Activated CD4-positive, alpha-beta T cell treated with anti-CD3 and anti-CD28 coated beads for 36 hours (primary cell): ENCODE results near the gene TIMM21. TPM values are rescaled to one million over a fixed set of nuclear protein-coding genes. Genes with fewer than 3 reads are reported as not detected.

Experiments used
- ATAC-seq: fragments of 200-7000 bp; cut with Tn5 transposase; one replicate; pipeline ENCODE4 v1.10.0; 2021; ENCODE audit warnings: mild to moderate bottlenecking, moderate library complexity
- CTCF ChIA-PET: fragments of 350-600 bp; sonication (Branson Sonifier 250); formaldehyde crosslinking; loops from one replicate; lab custom pipeline; 2021; ENCODE audit warnings: antibody characterized with exemption; lab: Charles Lee
- POLR2A ChIA-PET: fragments of 350-600 bp; sonication (Branson Sonifier 250); formaldehyde crosslinking; loops from one replicate; lab custom pipeline; 2021; ENCODE audit warnings: antibody characterized with exemption, inconsistent platforms; lab: Charles Lee
- DNase-seq: peaks from one replicate; pipeline ENCODE4 v3.0.0-alpha.2; 2020
- H3K27ac Mint-ChIP-seq: one replicate; pipeline ENCODE4 v1.8.0; 2021; ENCODE audit warnings: mixed read lengths
- H3K27me3 Mint-ChIP-seq: one replicate; pipeline ENCODE4 v1.8.0; 2021; ENCODE audit warnings: mixed read lengths
- H3K36me3 Mint-ChIP-seq: one replicate; pipeline ENCODE4 v1.8.0; 2021; ENCODE audit warnings: low read depth, mixed read lengths
- H3K4me1 Mint-ChIP-seq: one replicate; pipeline ENCODE4 v1.8.0; 2021; ENCODE audit warnings: mixed read lengths
- H3K4me3 Mint-ChIP-seq: one replicate; pipeline ENCODE4 v1.8.0; 2021; ENCODE audit warnings: mild to moderate bottlenecking, moderate library complexity, mixed read lengths
- H3K9me3 Mint-ChIP-seq: one replicate; pipeline ENCODE4 v1.8.0; 2021; ENCODE audit warnings: low read depth, mixed read lengths
- intact Hi-C, 2 experiments: fragments of 100-400 bp; cut with DNase I in 1 of 2; cut with micrococcal nuclease in 1 of 2; formaldehyde crosslinking; loops; one replicate each; pipeline versions ENCODE4 v1.14.2 to v1.15.1; 2022 to 2024; cut with DNase I, micrococcal nuclease
- total RNA-seq, 2 experiments: library from RNA; stranded (reverse); gene quantifications; one replicate each; pipeline ENCODE4 v1.2.3, GENCODE V29; 2021

The TIMM21 gene
- total RNA-seq, 2 experiments from 2014 or later: 36.9 to 52.8 TPM

DNA sequence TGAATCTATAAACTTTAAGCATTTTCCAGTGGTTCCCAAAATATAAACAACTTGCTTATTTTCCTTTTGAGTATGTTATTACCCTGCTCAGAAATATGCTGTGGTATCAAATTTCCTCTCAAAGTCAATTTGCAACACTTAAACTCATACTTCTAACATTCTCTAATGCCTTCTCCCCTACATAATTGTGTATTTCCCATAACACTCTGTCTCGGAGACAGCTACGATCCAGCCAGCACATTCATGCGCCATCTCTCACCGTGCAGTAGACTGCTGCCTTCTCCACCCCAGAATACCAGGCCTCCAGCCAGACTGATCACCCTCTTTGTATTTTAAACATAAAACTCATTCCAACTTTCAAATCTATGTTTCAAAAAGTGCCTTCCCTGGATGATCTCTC, 41.8 kb downstream of the TIMM21 start:
- CTCF ChIA-PET: interaction anchor here (1.1 kb wide), 1 partner anchor 152 kb away, joined by 4 read pairs; no protein-coding TSS in a partner anchor
- Mint-ChIP-seq H3K9me3 (no peaks in the 10 kb centered on the region), H3K4me3 (no peak overlapping the region), H3K27ac (no peak overlapping the region), H3K36me3 (no peaks in the 10 kb centered on the region), H3K4me1 (no peaks in the 10 kb centered on the region), H3K27me3 (peaks cover 7% of the 10 kb centered on the region)
- intact Hi-C loops: no loop called here
- ATAC-seq (no peak), DNase-seq (no peak)
- POLR2A ChIA-PET: no interaction called here

DNA sequence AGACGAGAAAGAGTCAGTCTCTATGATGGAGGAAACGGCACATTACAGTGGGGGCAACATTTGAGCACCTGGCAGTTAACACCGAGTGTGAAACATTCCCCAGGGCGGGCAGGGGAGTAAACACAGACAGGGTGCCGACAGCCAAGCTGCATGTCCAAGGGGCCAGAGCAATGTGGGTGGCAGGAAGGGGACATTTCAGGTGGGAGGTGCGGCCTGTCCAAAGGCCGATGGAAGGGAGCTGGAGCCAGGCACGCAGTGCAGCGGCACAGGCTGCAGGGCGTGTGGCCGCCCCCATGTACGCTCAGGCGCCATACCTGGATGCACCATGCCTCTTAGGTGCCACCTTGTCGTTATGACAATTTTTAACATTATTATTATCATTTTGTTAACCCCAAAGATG, 43.3 kb downstream of the TIMM21 start:
- no peak overlapping the region for H3K27ac Mint-ChIP-seq
- ATAC-seq: no peak
- H3K4me3 Mint-ChIP-seq: no peak overlapping the region
- intact Hi-C loops: no loop called here
- no peak for DNase-seq
- peaks cover 5% of the 10 kb centered on the region for H3K27me3 Mint-ChIP-seq
- peaks cover 4% of the 10 kb centered on the region for H3K4me1 Mint-ChIP-seq
- ChIA-PET CTCF (no interaction called here), POLR2A (no interaction called here)
- H3K9me3 Mint-ChIP-seq: no peaks in the 10 kb centered on the region
- no peaks in the 10 kb centered on the region for H3K36me3 Mint-ChIP-seq

DNA sequence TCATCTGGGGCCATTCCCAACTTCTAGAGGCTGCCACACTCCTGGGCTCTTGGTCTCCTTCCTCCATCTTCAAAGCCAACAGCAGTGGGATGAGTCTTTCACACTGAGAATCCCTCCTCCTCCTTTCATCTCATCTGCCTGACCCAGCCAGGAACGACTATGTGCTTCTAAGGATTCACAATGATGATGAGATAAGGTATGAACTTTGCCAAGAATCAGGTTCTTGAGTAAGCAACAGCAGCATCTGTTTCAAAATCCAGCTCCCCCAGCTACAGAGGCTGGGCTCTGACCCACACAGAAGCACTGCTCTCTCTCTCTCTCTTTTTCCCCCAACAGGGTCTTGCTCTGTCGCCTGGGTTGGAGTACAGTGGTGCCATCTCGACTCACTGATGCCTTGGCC, 46.4 kb downstream of the TIMM21 start:
- Mint-ChIP-seq H3K27me3 (peaks cover 4% of the 10 kb centered on the region), H3K9me3 (no peaks in the 10 kb centered on the region), H3K27ac (no peak overlapping the region), H3K4me1 (peaks cover 4% of the 10 kb centered on the region), H3K36me3 (no peaks in the 10 kb centered on the region), H3K4me3 (no peak overlapping the region)
- intact Hi-C loops: loop anchor here in 1 of 2 experiments (5.0 kb wide), 1 partner anchor 298 kb away; no protein-coding TSS in a partner anchor
- ChIA-PET CTCF (interaction anchor here (0.7 to 1.3 kb wide), 5 partner anchors 16 to 301 kb away, joined by 3 to 13 read pairs (median 3); no protein-coding TSS in a partner anchor), POLR2A (no interaction called here)
- no peak for DNase-seq
- no peak for ATAC-seq

DNA sequence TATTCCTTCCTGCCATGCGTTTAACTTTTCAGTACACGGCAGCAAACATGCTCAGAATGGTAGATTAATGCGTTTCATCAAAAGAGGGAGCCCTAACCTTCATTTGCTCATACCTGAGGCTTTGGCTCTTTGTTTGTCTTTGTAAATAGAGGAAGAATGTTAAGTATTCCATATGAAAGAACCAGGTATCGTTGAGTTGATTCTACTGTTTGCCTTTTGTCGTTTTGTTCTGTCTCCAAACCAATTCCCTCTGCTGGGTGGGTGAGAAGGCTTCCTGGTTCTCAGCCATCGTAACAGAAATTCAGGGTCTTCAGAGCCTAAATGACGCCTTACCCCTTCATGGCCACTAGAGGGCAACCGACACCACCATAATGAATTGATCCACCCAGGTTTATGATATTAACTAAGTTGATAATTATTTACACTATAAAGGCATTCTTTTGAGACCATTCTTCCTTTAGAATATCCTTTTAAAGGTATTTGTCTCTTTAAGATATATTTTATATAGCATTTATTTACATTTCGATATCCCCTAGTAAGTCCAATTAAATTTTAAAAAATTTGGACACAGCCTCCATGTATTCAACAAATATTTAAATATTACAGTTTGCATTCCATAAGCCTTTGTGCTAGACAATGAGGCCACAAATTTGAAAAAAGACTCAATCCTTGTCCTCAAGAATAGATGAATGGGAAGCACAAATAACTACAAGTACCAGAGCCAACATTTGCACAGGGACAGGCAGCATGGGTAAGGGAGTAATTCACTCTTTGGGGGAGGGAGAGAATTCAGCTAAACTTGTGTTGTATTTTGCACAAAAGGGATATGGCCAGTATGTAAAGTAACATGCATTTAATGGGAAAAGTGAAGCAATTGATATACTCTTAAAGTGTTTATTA, 48.1 kb downstream of the TIMM21 start:
- ChIA-PET POLR2A (no interaction called here), CTCF (interaction anchor here (0.8 to 3.0 kb wide), 9 partner anchors 10 to 395 kb away, joined by 3 to 30 read pairs (median 4); partner anchors contain the start of gene CNDP2)
- peak overlapping the region; percentile 32 for H3K4me3 Mint-ChIP-seq
- no peaks in the 10 kb centered on the region for H3K36me3 Mint-ChIP-seq
- peaks cover 3% of the 10 kb centered on the region for H3K27me3 Mint-ChIP-seq
- ATAC-seq: peak; percentile 90
- H3K4me1 Mint-ChIP-seq: peaks cover 4% of the 10 kb centered on the region
- H3K9me3 Mint-ChIP-seq: no peaks in the 10 kb centered on the region
- intact Hi-C loops: loop anchor here (1.0 to 5.0 kb wide), 4 partner anchors 146 to 356 kb away; partner anchors contain the start of gene CNDP2 (in 1 of the 2)
- DNase-seq: peak; percentile 57
- H3K27ac Mint-ChIP-seq: no peak overlapping the region

DNA sequence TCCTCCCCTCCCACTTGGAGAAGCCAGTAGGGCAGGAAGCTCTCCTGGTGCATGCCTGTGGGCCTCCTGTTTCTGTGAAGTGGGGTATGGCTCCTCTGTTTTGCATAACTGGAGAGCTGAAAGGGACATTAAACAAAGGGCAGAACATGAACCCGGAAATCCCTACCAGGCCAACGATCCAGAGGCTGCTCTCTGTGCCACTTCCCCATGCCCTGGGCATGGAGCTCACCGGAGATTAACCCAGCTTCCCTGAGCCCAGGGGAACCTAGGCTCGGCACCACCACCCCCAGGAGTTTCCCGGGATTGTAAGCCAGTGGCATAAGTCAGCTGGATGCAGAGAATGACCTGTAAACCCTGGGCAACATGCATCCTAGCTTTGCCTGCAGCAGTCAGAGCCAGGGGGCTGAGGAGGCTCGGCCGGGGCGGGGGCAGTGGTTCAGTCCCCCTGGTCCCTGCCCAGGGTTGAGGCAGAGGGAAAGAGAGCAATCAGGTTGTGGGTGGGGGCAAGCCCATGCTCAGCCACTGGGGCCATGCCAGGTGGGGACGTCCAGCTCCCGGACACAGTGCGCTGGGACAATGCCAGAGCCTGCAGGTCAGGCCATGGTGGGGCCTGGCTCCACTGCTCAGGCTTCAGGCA, 49.5 kb downstream of the TIMM21 start:
- peaks cover 2% of the 10 kb centered on the region for H3K27me3 Mint-ChIP-seq
- DNase-seq: no peak
- H3K4me1 Mint-ChIP-seq: peaks cover 4% of the 10 kb centered on the region
- no peaks in the 10 kb centered on the region for H3K9me3 Mint-ChIP-seq
- no peaks in the 10 kb centered on the region for H3K36me3 Mint-ChIP-seq
- H3K27ac Mint-ChIP-seq: no peak overlapping the region
- no peak for ATAC-seq
- intact Hi-C loops: loop anchor here in 1 of 2 experiments (5.0 kb wide), 1 partner anchor 294 kb away; no protein-coding TSS in a partner anchor
- H3K4me3 Mint-ChIP-seq: no peak overlapping the region
- ChIA-PET POLR2A (no interaction called here), CTCF (interaction anchor here (0.7 to 3.0 kb wide), 14 partner anchors 9 to 394 kb away, joined by 3 to 30 read pairs (median 4); partner anchors contain the start of gene CNDP2)

DNA sequence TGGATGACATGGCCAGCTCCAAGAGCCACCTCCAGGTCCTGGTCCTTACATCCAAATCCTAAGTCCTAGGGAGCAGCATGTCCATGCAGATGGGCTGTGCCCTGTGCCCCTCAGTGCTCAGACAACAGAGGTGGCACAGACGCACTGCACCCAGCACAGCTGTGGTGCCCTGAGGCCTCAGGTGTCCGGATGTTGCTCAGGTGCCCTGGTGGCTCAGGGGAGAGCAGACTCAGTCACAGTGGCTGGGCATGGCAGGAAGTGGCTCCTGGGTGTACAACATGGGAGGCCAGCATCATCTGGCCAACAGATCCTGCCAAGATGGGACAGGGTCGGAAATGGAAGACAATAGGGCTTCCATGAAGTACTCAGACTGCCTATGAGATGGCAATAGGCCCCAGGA, 50.1 kb downstream of the TIMM21 start:
- H3K36me3 Mint-ChIP-seq: no peaks in the 10 kb centered on the region
- POLR2A ChIA-PET: no interaction called here
- no peak overlapping the region for H3K4me3 Mint-ChIP-seq
- peaks cover 4% of the 10 kb centered on the region for H3K4me1 Mint-ChIP-seq
- H3K27ac Mint-ChIP-seq: no peak overlapping the region
- H3K9me3 Mint-ChIP-seq: no peaks in the 10 kb centered on the region
- H3K27me3 Mint-ChIP-seq: peaks cover 2% of the 10 kb centered on the region
- CTCF ChIA-PET: interaction anchor here (0.7 to 3.0 kb wide), 9 partner anchors 8 to 353 kb away, joined by 3 to 30 read pairs (median 4); no protein-coding TSS in a partner anchor
- DNase-seq (no peak), ATAC-seq (no peak)
- intact Hi-C loops: loop anchor here in 1 of 2 experiments (5.0 kb wide), 1 partner anchor 294 kb away; no protein-coding TSS in a partner anchor

DNA sequence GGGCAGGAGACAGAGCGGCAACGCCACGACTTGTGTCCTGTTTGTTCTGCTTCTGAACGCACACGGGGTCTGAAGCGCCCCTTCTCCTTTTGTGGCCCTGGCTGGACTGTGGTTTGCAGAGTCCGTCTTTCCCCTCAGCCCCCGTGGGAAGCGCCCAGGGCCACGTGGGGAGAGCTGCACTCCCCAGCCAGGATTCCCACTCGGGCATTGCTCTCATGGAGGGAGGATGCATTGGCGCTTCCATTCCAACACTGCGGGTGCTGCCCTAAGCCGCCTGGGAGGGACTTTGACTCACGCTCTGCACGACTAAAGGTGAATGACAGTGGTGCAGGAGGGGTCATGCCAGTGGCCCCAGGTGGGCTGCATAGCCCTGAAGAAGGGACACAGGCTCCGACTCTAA, 52.5 kb downstream of the TIMM21 start:
- peaks cover 3% of the 10 kb centered on the region for H3K4me1 Mint-ChIP-seq
- no peak for ATAC-seq

DNA sequence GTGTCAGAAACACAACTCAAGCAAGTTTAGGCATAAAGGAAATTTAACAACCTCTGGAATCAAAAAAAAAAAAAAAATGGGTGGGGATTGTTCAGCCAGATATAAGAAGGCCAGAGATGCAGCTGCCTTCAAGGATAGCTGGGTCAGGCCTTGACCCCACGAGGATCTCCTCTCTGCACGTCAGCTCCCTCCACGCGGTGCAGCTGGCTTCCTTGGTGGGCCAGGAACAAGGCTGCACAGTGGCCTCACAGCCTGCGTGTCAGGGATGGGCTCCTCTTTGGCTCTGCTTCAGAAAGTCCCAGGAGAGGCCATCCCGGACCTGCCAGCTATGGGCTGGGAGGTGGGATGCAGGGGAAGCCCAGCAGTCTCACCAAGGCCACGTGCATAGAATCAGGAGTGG, 55.5 kb downstream of the TIMM21 start:
- CTCF ChIA-PET: interaction anchor here (0.6 to 1.7 kb wide), 3 partner anchors 50 to 1213 kb away, joined by 3 to 6 read pairs (median 3); no protein-coding TSS in a partner anchor
- no peaks in the 10 kb centered on the region for H3K36me3 Mint-ChIP-seq
- intact Hi-C loops: loop anchor here in 1 of 2 experiments (2.0 kb wide), 1 partner anchor 89 kb away; no protein-coding TSS in a partner anchor

More for the DNA sequence above, 52.5 kb downstream of the TIMM21 start:
- POLR2A ChIA-PET: no interaction called here
- intact Hi-C loops: no loop called here
- Mint-ChIP-seq H3K27me3 (no peaks in the 10 kb centered on the region), H3K36me3 (no peaks in the 10 kb centered on the region), H3K4me3 (no peak overlapping the region), H3K27ac (no peak overlapping the region), H3K9me3 (no peaks in the 10 kb centered on the region)
- DNase-seq: no peak
- CTCF ChIA-PET: interaction anchor here (1.2 kb wide), 1 partner anchor 142 kb away, joined by 3 read pairs; no protein-coding TSS in a partner anchor

DNA sequence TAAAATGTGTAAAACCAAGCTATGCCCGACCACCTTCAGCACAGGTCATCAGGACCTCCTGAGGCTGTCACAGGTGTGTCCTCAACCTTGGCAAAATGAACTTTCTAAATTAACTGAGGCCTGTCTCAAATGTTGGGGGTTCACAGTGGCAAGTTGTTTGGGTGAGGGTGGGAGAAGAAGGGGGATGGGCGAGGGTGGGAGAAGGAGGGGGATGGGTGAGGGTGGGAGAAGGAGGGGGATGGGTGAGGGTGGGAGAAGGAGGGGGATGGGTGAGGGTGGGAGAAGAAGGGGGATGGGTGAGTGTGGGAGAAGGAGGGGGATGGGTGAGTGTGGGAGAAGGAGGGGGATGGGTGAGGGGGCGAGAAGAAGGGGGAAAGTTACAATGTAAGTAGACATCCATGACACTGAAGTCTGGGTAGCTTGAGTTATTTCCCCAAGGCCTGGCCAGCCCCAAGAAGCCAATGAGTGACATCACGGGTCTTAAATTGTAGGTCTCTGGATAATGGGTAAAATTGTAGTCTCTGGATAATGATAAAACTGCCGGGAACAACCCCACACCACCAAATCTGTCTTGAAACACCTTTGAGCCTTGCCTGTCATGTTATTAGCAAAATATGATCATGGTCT, 56.3 kb downstream of the TIMM21 start:
- H3K4me1 Mint-ChIP-seq: no peaks in the 10 kb centered on the region
- H3K27ac Mint-ChIP-seq: no peak overlapping the region
- H3K4me3 Mint-ChIP-seq: no peak overlapping the region
- intact Hi-C loops: loop anchor here in 1 of 2 experiments (2.0 kb wide), 1 partner anchor 88 kb away; no protein-coding TSS in a partner anchor
- ChIA-PET POLR2A (no interaction called here), CTCF (interaction anchor here (0.7 to 1.7 kb wide), 4 partner anchors 49 to 347 kb away, joined by 3 to 6 read pairs (median 3); no protein-coding TSS in a partner anchor)
- no peaks in the 10 kb centered on the region for H3K36me3 Mint-ChIP-seq
- H3K9me3 Mint-ChIP-seq: no peaks in the 10 kb centered on the region
- ATAC-seq (no peak), DNase-seq (peak; percentile 48)
- no peaks in the 10 kb centered on the region for H3K27me3 Mint-ChIP-seq

More for the DNA sequence above, 55.5 kb downstream of the TIMM21 start:
- no peak overlapping the region for H3K27ac Mint-ChIP-seq
- H3K27me3 Mint-ChIP-seq: no peaks in the 10 kb centered on the region
- no peaks in the 10 kb centered on the region for H3K9me3 Mint-ChIP-seq
- POLR2A ChIA-PET: no interaction called here
- DNase-seq: no peak
- no peaks in the 10 kb centered on the region for H3K4me1 Mint-ChIP-seq
- no peak for ATAC-seq
- H3K4me3 Mint-ChIP-seq: no peak overlapping the region
